GM18951 (cell line): ENCODE data around the gene EPB41L4A.

Experiments
- POLR2A ChIP-seq: IDR thresholded peaks from 4 replicates; pipeline ENCODE4 v1.6.1; 2011; ENCODE audit warnings: mild to moderate bottlenecking; ENCODE audit not compliant: insufficient read length, insufficient read depth; ENCODE audit errors: extremely low read depth
- in situ Hi-C: fragments of 300-500 bp; cut with MboI; formaldehyde crosslinking; loops from one replicate; pipeline ENCODE4 v1.12.0; 2022; ENCODE audit warnings: low sequenced_read_pairs, mixed read lengths, inconsistent platforms; ENCODE audit not compliant: unreplicated experiment

EPB41L4A gene

GRCh38 chr5:112205846-112206245, 213.2 kb downstream of the EPB41L4A start:
- in situ Hi-C loops, result no loop called here
- no peak for TF ChIP-seq POLR2A

GRCh38 chr5:112203229-112203628, 215.8 kb downstream of the EPB41L4A start:
- in situ Hi-C loops, result no loop called here
- TF ChIP-seq POLR2A, result no peak

- no peak for TF ChIP-seq POLR2A
- in situ Hi-C loops, result no loop called here
Measured at GRCh38 chr5:112202694-112203093, 216.4 kb downstream of the EPB41L4A start.

- in situ Hi-C loops, result no loop called here
- no peak for TF ChIP-seq POLR2A
Measured at GRCh38 chr5:112201141-112201540, 217.9 kb downstream of the EPB41L4A start.

GRCh38 chr5:112200131-112200530, 218.9 kb downstream of the EPB41L4A start:
- TF ChIP-seq POLR2A, result no peak
- in situ Hi-C loops, result no loop called here

- in situ Hi-C loops, result no loop called here
- no peak for TF ChIP-seq POLR2A
Measured at GRCh38 chr5:112196584-112196983, 222.5 kb downstream of the EPB41L4A start.

- in situ Hi-C loops, result no loop called here
- TF ChIP-seq POLR2A, result no peak
Measured at GRCh38 chr5:112195924-112196323, 223.2 kb downstream of the EPB41L4A start.

GRCh38 chr5:112192866-112193265, 226.2 kb downstream of the EPB41L4A start:
- in situ Hi-C loops, result no loop called here
- TF ChIP-seq POLR2A, result no peak

- in situ Hi-C loops, result no loop called here
- no peak for TF ChIP-seq POLR2A
Measured at GRCh38 chr5:112192072-112192471, 227.0 kb downstream of the EPB41L4A start.

- TF ChIP-seq POLR2A, result no peak
- in situ Hi-C loops, result no loop called here
Measured at GRCh38 chr5:112189391-112189790, 229.7 kb downstream of the EPB41L4A start.

- TF ChIP-seq POLR2A, result no peak
- in situ Hi-C loops, result no loop called here
Measured at GRCh38 chr5:112186401-112186990, 232.6 kb downstream of the EPB41L4A start.

GRCh38 chr5:112183874-112184273, 235.2 kb downstream of the EPB41L4A start:
- in situ Hi-C loops, result no loop called here
- no peak for TF ChIP-seq POLR2A

GRCh38 chr5:112183103-112183711, 235.9 kb downstream of the EPB41L4A start:
- TF ChIP-seq POLR2A, result no peak
- in situ Hi-C loops, result no loop called here

GRCh38 chr5:112179290-112179689, 239.8 kb downstream of the EPB41L4A start:
- in situ Hi-C loops, result no loop called here
- no peak for TF ChIP-seq POLR2A
